Measurements from ENCODE around the gene RIC1.

RIC1 gene

DNA sequence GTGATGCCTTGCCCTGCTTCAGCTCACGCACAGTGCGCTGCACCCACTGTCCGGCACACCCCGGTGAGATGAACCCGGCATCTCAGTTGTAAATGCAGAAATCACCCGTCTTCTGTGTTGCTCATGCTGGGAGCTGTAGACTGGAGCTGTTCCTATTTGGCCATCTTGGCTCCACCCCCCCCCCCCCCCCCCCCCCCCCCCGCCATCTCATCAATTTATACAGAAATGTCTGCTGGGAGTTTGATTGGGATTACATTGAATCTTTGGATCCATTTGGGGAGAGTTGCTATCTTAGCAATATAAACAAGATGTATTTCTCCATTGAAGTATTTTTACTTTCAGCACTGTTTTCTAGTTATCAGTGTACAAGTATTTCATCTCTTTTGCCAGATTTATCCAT is 55.2 kb downstream of the RIC1 start:
- no peak overlapping the region for H3K4me3 ChIP-seq
- no peak overlapping the region for H3K9ac ChIP-seq
- no peak overlapping the region for H3K4me2 ChIP-seq
- H4K20me1 ChIP-seq, result peaks cover 6 to 44% (median 32%) of the 10 kb centered on the region in 11 experiments; a peak in 16 of 22 replicates
- H3K4me1 ChIP-seq, result peaks cover 0 to 22% (median 0%) of the 10 kb centered on the region in 10 experiments; a peak in 3 of 20 replicates
- no peak overlapping the region for H3K27ac ChIP-seq
- H3K9me3 ChIP-seq (replicated peaks in 1 of 11), result peaks cover 11 to 66% (median 44%) of the 10 kb centered on the region in 11 experiments; a peak in 21 of 22 replicates
- H3K27me3 ChIP-seq, result no peaks in the 10 kb centered on the region
- TF ChIP-seq Cebpa-rat (IDR thresholded peaks at IDR 0.05), result no peak
- peaks cover 13 to 52% (median 29%) of the 10 kb centered on the region in 11 experiments; a peak in 21 of 22 replicates for H3K36me3 ChIP-seq

- H3K9me3 ChIP-seq (replicated peaks in 1 of 11), result peaks cover 5 to 37% (median 19%) of the 10 kb centered on the region in 11 experiments; a peak in 20 of 22 replicates
- peaks cover 0 to 22% (median 0%) of the 10 kb centered on the region in 10 experiments; a peak in 3 of 20 replicates for H3K4me1 ChIP-seq
- no peak overlapping the region for H3K9ac ChIP-seq
- no peak overlapping the region for H3K27ac ChIP-seq
- H3K36me3 ChIP-seq, result peaks cover 26 to 81% (median 43%) of the 10 kb centered on the region in 11 experiments; a peak in 21 of 22 replicates
- H4K20me1 ChIP-seq, result peaks cover 22 to 77% (median 56%) of the 10 kb centered on the region in 11 experiments; a peak in 20 of 22 replicates
- no peak for TF ChIP-seq Cebpa-rat (IDR thresholded peaks at IDR 0.05)
- no peaks in the 10 kb centered on the region for H3K27me3 ChIP-seq
- no peak overlapping the region for H3K4me3 ChIP-seq
- H3K4me2 ChIP-seq, result peak overlapping the region in 1 of 11 experiments; percentile 10; a peak in 2 of 22 replicates
Measured at GRCh38 chr9:5688109-5688508, 59.2 kb downstream of the RIC1 start.

DNA sequence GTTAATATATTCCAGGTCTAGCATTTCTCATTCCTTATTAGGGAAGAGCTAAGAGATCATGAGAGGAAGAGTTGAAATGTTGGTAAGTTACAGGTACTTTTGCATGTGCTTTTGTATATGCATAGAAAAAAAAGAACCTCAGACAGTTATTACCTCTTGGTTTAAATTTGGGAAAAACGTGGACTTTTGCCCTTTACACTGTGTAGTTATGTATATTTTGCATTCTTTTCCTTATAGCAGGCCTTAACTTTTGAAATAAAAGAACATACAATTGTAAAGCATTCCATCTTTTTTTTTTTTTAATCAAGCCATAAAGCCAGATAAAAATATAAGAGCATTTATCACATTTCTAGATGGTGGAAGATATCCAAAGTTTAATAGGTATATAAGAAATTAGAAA is 61.4 kb downstream of the RIC1 start:
- Histone ChIP-seq H3K4me2 (no peak overlapping the region), H3K4me1 (peaks cover 0 to 22% (median 0%) of the 10 kb centered on the region in 10 experiments; a peak in 3 of 20 replicates), H3K36me3 (peaks cover 28 to 84% (median 46%) of the 10 kb centered on the region in 11 experiments), H3K4me3 (no peak overlapping the region), H3K9me3 (replicated peaks in 1 of 11) (peaks cover 0 to 19% (median 0%) of the 10 kb centered on the region in 11 experiments; a peak in 2 of 22 replicates), H3K27me3 (no peaks in the 10 kb centered on the region), H3K9ac (no peak overlapping the region), H3K27ac (no peak overlapping the region), H4K20me1 (peaks cover 36 to 86% (median 72%) of the 10 kb centered on the region in 11 experiments; a peak in 20 of 22 replicates)
- TF ChIP-seq Cebpa-rat (IDR thresholded peaks at IDR 0.05), result no peak

DNA sequence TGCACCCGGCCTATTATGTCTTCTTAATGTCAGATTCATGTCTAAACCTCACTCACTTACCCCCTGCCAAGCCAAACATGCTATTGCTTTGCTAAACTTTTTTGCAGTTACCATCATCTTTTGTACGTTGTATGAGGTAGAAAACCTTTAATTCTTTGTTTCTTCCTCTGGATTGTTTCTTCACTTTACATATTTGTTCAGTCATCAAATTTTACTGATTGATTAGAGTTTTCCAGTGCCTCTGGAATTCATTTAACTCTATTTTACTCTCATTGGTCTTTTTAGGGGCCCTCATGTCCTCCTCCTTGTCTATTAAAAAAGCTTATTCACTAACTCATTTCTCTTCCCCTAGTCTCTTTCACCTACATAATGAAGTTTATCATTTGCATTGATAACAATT is 67.0 kb downstream of the RIC1 start:
- Histone ChIP-seq H3K4me1 (no peaks in the 10 kb centered on the region), H4K20me1 (peaks cover 53 to 96% (median 81%) of the 10 kb centered on the region in 11 experiments; a peak in 20 of 22 replicates), H3K36me3 (peaks cover 57 to 99% (median 86%) of the 10 kb centered on the region in 11 experiments), H3K4me3 (no peak overlapping the region), H3K9ac (no peak overlapping the region), H3K4me2 (no peak overlapping the region), H3K27ac (no peak overlapping the region), H3K9me3 (replicated peaks in 1 of 11) (peaks cover 0 to 8% (median under 1%) of the 10 kb centered on the region in 11 experiments; a peak in 4 of 22 replicates), H3K27me3 (no peaks in the 10 kb centered on the region)
- TF ChIP-seq Cebpa-rat (IDR thresholded peaks at IDR 0.05), result no peak

GRCh38 chr9:5696884-5697283 is 68.0 kb downstream of the RIC1 start:
- Histone ChIP-seq H3K36me3 (peaks cover 66 to 100% (median 91%) of the 10 kb centered on the region in 11 experiments), H3K27me3 (no peaks in the 10 kb centered on the region), H3K9ac (no peak overlapping the region), H3K27ac (no peak overlapping the region), H3K9me3 (replicated peaks in 1 of 11) (peaks cover 3 to 18% (median 9%) of the 10 kb centered on the region in 11 experiments; a peak in 18 of 22 replicates), H3K4me2 (no peak overlapping the region), H3K4me3 (no peak overlapping the region), H4K20me1 (peaks cover 53 to 96% (median 85%) of the 10 kb centered on the region in 11 experiments; a peak in 20 of 22 replicates), H3K4me1 (no peaks in the 10 kb centered on the region)
- TF ChIP-seq Cebpa-rat (IDR thresholded peaks at IDR 0.05), result no peak

DNA sequence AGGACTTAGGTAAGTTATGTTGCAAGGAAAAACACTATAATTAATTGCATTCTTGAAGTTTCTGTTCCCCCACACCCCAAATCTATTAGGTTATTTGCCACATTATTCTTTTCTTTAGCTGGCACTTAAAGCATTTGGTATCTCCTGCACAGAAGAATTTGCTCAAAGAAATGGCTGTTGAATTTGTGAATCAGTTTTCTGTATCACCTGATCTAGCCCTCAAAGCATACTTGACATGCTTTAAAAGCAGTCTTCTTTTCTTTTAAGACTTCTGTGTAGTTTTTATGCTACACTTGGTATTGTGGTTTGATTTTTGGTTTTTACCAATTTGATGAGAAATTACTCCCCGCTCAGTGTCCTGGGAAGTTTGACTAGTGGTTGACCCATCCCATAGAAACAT is 69.1 kb downstream of the RIC1 start:
- no peaks in the 10 kb centered on the region for H3K4me1 ChIP-seq
- H3K4me2 ChIP-seq, result no peak overlapping the region
- no peak overlapping the region for H3K9ac ChIP-seq
- peaks cover 51 to 96% (median 85%) of the 10 kb centered on the region in 11 experiments; a peak in 20 of 22 replicates for H4K20me1 ChIP-seq
- no peak overlapping the region for H3K4me3 ChIP-seq
- H3K27me3 ChIP-seq, result no peaks in the 10 kb centered on the region
- no peak overlapping the region for H3K27ac ChIP-seq
- peaks cover 6 to 29% (median 21%) of the 10 kb centered on the region in 11 experiments; a peak in 21 of 22 replicates for H3K9me3 ChIP-seq (replicated peaks in 1 of 11)
- no peak for TF ChIP-seq Cebpa-rat (IDR thresholded peaks at IDR 0.05)
- peaks cover 71 to 100% (median 95%) of the 10 kb centered on the region in 11 experiments for H3K36me3 ChIP-seq

GRCh38 chr9:5698810-5699556 is 70.1 kb downstream of the RIC1 start:
- peaks cover 7 to 39% (median 30%) of the 10 kb centered on the region in 11 experiments; a peak in 21 of 22 replicates for H3K9me3 ChIP-seq (replicated peaks in 1 of 11)
- no peak overlapping the region for H3K27ac ChIP-seq
- no peaks in the 10 kb centered on the region for H3K27me3 ChIP-seq
- H4K20me1 ChIP-seq, result peaks cover 42 to 96% (median 84%) of the 10 kb centered on the region in 11 experiments; a peak in 19 of 22 replicates
- no peaks in the 10 kb centered on the region for H3K4me1 ChIP-seq
- H3K9ac ChIP-seq, result no peak overlapping the region
- H3K36me3 ChIP-seq, result peaks cover 72 to 100% (median 95%) of the 10 kb centered on the region in 11 experiments
- no peak overlapping the region for H3K4me2 ChIP-seq
- TF ChIP-seq Cebpa-rat (IDR thresholded peaks at IDR 0.05), result no peak
- H3K4me3 ChIP-seq, result no peak overlapping the region

- Histone ChIP-seq H4K20me1 (peaks cover 0 to 65% (median 21%) of the 10 kb centered on the region in 11 experiments; a peak in 13 of 22 replicates), H3K9me3 (replicated peaks in 1 of 11) (peaks cover 40 to 81% (median 68%) of the 10 kb centered on the region in 11 experiments), H3K4me1 (peaks cover 0 to 7% (median 0%) of the 10 kb centered on the region in 10 experiments; a peak in 2 of 20 replicates), H3K27me3 (no peaks in the 10 kb centered on the region), H3K4me2 (no peak overlapping the region), H3K9ac (no peak overlapping the region), H3K27ac (no peak overlapping the region), H3K4me3 (no peak overlapping the region), H3K36me3 (peaks cover 68 to 100% (median 95%) of the 10 kb centered on the region in 11 experiments)
- TF ChIP-seq Cebpa-rat (IDR thresholded peaks at IDR 0.05), result no peak
Measured at GRCh38 chr9:5708414-5708813, 79.5 kb downstream of the RIC1 start.

Data from BLaER1 treated with 17β-estradiol and CSF1 and Interleukin-3, amounts not matched to agents 10 nM and 100 nM (cell line).